HG03025 (cell line): ENCODE measurements around the gene KRT33B.

ENCODE experiments used
- ATAC-seq: cut with Tn5 transposase; IDR thresholded peaks from one replicate; pipeline ENCODE4 v1.9.1; 2021; ENCODE audit warnings: mild to moderate bottlenecking, moderate library complexity; ENCODE audit not compliant: unreplicated experiment, low FRiP score

The KRT33B gene

DNA sequence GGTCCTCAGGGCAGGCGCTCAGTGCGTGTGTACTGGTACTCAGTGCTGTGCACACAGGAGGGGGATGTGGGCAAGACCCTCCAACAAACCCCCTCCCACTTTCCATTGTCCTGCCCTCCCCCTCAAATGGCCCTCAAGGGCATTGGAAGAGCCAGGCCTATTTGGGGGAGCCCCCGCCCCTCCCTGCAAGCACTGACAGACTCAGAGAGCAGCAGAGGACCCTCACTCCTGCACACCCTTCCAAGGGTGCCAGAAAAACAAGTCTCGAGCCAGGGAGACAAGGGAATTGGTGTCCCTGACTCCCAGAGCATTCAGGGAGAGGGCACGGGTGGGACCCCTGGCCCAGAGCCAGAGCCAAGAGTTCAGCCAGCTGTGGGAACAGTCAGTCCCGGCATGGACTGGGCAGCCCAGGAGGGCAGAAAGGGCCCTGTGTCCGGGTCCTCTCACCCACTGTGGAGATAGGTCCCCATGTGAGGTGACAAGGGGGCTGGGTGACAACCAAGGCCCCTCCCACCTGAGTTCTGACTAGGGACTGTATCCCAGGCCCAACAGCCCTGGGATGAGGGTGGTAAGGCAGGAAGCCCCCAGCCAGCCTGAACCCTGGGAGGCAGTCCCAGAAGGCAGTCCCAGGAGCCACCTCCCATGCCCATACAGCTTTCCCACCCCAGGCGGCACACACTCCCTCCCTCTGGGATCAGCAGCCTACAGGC, 42.0 kb downstream of the KRT33B start:
- no peak for ATAC-seq

DNA sequence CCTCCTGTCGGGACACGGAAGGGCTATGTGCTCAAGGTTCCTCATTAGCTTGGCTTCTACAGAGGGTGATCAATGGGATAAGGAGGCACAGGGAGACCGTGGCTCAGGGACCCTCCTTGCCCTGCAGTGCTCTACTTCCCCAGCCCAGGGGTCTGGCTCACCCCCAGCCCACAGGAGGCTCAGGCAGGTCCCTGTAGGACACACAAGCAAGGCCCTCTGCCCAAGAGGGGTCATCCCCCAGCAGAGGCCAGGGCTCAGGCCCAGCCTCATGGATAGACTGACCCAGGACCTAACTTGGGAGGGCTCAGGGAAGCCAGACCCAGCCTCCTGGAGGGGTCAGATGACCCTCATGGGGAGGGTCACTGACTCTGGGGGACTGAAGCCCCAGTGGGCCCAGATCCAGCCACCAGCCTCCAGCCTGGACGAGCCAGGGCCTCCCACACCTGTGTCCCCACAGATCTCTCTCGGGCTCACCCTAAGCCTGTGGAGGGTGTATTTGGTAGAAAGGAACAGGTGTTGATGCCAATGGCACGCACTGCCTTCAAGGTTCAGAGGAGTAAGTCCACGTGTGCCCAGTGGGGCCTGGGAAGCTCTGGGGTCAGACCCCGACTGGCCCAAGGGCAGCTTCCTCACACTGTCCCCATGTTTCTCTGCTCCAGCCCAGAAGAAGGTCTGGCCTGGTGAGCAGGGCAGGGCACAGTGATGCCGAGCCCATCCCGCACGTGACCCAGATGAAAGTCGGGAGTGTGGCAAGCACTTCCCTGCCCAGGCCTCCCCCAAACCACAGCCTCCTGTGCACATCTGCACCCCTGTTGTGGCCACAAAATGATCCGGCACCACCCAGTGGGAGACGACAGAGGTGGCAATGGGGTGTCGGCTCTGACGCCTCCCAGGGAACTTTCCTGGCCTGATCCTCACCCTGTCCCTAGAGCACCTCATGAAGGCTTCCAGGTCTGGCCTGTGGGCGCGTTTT, 43.2 kb downstream of the KRT33B start:
- no peak for ATAC-seq

DNA sequence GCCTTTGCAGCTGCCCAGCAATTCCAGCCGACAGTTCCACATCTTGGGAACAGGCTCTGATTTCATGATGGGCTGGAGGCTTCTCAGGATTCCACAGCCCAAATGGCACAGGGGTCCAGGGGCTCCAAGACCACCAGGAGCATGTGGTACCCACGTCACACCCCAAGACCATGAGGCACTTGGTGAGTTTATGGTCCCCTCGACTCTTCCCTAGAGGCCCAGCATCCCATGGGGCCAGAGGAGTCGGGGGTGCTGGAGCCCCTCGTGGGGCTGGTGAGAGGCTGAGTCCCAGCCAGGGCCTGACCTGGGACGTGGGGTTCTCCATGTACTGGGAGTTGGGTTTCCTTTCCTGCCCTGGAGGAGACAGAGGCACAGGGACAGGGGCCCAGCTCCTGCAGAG, 44.0 kb downstream of the KRT33B start:
- ATAC-seq: no peak

DNA sequence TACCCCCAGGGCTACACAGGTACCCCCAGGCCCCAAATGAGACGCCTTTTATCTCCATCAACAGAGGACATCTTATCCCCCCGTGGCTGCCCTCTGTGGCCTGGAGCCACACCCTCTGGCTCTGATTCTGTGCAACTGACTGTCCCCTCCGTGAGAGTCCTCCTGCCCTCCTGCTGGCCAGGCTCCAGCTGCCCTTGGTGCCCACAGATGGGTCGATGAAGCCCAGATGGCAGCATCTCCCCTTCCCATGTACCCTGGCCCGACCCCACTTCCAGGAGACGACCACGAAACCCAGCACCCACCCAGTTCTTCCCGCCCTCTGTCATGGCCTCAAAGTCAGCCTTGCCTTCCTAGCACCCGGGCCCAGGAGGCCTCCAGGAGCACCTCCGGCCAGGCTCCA, 44.5 kb downstream of the KRT33B start:
- ATAC-seq: no peak

DNA sequence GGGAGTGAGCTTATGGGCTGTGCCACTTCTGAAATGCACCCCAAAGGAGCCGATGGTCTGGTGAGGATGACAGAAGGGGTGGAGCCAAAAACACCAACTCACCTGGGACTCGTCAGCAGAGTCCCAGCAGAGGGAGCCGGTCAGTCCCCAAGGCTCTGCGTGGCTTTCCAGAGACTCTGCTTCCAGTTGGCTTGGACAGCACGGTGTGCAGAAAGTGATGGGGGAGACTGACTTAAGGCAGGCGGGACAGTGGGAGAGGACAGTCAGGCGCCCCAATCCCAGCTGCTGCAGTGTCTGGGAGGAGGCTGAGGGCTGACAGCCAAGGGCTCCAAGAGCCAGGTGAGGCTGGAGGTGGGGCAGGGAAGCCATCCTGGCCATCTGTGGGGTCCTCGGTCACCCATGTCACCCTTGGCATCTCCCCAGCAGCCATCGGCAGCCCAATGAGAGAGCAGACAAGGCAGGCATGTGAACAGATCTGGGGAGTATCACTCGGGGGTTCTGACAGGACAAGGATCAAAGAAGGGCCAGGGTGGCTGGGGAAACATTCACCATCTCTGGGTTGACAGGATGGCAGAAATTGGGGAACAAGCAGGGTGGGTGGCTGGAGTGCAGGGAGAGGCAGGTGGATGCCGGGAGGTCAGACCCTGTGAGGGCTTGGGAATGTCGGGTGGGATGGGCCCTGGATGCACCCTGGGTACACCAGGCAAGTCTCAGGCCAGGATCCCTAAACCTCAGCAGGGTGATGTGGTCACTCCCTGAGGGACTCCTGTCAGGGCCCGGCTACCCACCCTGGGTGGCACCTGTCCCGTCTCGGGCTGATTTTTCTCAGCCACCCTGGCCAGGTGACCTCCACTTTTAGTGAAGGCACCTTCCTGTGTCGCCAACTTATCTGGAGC, 45.2 kb downstream of the KRT33B start:
- no peak for ATAC-seq

DNA sequence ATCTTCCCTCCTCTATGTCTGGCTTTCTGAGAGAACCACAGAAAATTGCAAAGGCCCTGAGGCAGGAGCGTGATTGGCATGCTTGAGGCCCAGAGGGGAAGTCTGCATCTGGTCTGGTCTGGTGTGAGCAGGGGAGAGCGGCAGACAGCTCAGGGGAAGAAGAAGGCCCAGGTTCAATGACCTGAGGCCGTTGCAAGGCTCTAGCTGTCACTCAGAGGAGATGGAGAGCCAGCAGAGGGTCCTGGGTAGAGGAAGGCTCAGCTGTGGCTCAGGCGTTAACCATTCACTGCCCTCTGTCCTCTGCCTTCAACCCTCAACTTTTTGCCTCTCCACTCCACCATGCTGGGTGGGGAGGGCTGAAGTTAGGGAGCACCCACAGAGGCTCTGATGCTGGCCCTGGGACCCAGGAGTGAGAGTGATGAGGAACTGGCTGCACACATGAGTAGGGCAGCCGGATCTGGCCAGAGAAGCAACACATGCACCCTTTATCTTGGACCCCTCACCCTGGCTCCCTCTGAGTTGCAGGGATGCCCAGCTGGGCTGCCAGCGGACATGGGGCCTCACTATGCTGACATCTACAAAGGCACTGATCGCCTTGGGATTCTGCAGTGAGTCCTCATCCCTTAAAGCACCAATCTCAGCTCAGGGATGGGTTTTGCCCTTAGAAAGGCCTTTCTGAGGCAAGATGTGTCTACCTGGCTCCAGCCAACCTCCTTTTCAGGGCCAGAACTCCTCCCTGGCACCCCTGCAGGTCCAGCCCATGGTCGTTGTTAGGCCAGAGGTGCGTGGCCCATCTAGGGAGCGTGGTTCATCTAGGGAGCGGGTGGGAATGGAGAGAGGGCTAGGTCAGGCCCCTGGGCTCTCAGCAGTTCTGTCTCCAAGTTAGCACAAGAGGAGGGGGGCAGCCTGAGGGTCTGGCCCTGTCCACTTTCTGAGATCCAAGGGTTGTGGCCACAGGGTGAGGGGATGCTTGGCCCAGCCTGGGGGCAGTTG, 46.4 kb downstream of the KRT33B start:
- no peak for ATAC-seq

DNA sequence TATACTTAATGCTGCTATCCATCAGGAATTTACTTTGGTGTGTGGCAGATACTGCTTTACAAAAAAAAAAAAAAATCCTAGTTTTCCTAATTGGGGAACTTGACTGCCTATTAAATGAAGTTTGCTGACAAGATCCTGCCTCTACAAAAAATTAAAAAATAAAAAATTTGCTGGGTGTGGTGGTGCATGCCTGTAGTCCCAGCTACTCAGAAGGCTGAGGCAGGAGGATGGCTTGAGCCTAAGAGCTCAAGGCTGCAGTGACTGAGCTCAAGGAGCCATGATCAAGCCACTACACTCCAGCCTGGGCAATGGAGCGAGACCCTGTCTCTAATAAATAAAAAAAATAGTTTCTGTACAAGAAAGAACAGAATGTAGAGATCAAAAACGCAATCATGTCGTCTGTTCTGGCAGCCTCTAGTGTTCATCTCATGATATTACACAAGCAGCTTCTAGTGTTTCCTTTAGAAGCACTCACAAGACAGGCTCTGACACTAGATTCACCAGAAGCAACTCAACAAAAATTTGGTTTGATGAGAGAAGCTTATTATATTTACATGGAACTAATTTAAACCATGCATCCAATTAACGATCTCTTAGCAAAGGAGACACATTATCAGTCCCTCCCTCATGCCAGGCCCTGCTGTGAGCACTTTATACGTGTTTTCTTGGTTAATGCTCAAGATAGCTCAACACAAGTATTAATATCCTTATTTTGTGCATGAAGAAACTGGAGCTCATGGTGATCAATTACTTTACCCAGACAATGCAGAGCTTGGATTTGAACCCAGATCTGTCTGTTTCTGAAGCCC, 47.3 kb downstream of the KRT33B start:
- ATAC-seq: no peak

DNA sequence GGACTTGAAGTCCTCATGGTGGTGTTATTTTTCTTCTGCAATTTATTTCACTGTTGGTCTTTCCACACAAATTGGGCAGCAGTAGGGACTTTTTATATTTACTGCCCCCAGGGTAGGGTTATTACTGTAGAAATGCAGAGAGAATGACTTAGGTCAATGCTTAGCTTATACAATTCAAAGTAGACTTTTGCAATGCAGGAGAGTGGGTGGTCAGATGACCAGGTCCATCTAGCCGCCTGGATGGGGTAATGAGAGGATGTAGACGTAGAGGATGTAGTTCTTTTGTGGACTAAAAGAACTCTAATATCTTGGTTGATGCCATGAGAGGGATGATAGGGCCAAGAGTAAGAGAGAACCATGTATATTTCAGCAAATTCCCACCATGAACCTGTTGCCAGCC, 51.4 kb downstream of the KRT33B start:
- no peak for ATAC-seq

DNA sequence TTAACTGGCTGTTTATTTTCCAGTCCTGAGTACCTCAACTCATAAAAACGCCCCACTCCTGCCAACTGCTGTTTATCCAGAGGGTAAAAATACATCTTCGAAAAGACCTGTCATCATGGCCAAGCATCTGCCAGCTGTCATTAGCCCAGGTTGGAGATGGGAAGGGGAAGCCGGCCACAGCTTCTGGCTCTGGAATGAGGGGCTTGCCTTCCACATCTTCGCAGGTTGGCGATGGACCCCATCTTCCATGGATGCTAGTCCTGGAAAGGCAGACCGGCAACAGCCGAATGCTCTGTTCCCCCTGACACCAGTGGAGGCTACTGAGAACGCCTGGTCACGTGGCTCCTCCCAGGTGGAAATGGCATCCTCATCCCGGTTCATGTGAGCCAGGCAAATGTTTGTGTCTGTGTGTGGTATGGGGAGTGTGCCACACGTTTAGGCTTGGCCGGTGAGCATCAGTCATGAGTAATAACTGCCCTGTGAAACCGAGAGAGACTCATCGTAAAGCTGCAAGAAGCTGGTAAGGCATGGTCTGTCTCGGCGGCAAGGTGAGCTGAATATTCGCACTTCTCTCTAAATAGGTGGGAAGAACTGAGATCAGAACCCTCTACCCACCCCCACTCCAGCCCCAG, 53.7 kb downstream of the KRT33B start:
- no peak for ATAC-seq

DNA sequence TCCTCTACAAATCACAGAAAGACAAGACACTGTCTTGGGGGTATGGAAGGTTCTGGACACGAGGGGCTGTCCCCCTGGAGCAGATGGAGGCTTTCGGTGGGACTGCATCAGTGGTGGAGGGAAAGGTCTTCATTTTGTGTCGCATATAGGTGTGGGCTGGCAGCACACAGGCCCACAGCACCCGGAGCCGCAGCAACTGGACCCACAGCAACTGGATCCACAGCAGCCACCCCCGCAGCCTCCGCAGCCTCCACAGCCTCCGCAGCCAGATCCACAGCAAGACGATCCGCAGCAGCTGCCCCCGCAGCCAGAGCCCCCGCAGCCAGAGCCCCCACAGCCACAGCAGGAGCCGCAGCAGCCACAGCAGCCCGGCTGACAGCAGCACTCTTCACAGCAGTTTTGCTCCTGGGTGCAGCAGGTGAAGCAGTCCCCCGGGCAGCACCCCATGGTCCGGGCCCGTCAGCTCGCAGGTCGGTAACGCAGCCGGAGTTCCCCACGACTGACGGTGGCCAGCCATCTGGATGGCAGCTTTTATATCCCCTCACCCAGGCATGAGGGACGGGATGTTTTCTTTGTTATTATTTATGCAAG, 54.3 kb downstream of the KRT33B start, which contains the start of gene KRTAP17-1:
Gene KRTAP17-1 (minus strand): TSS at position 507 of the 591 bp plus-strand sequence. CDS start 60 bp downstream, at position 447.
- ATAC-seq: no peak
